NCI-H1048 (cell line): ENCODE results near the gene CEP76.

ENCODE experiments used
- DNase-seq: peaks from one replicate; lab custom pipeline; 2025; lab: John Stamatoyannopoulos, UW

Gene CEP76

GRCh38 chr18:12702221-12703095 lies at the start of gene CEP76, which contains the start of gene PSMG2:
TSS of gene CEP76 (minus strand) at chr18:12702723. CDS start at chr18:12702548, 175 bp downstream.
TSS of gene PSMG2 (plus strand) at chr18:12703042. CDS start at chr18:12703108, 66 bp downstream.
- peak; percentile 57 for DNase-seq

GRCh38 chr18:12751891-12752290 lies 49.4 kb upstream of the CEP76 start:
- no peak for DNase-seq

GRCh38 chr18:12751503-12751884 lies 49.0 kb upstream of the CEP76 start:
- no peak for DNase-seq

- no peak for DNase-seq
Observed at GRCh38 chr18:12750715-12751502, 48.4 kb upstream of the CEP76 start.

GRCh38 chr18:12750076-12750714 lies 47.7 kb upstream of the CEP76 start:
- DNase-seq, result no peak

GRCh38 chr18:12749121-12749520 lies 46.6 kb upstream of the CEP76 start:
- DNase-seq, result no peak

- DNase-seq, result no peak
Observed at GRCh38 chr18:12748671-12749070, 46.1 kb upstream of the CEP76 start.

GRCh38 chr18:12747530-12748315 lies 45.2 kb upstream of the CEP76 start:
- no peak for DNase-seq

- no peak for DNase-seq
Observed at GRCh38 chr18:12745095-12745795, 42.7 kb upstream of the CEP76 start.

- no peak for DNase-seq
Observed at GRCh38 chr18:12744103-12744502, 41.6 kb upstream of the CEP76 start.

GRCh38 chr18:12742453-12742852 lies 39.9 kb upstream of the CEP76 start:
- DNase-seq, result no peak

- no peak for DNase-seq
Observed at GRCh38 chr18:12741351-12741750, 38.8 kb upstream of the CEP76 start.

- DNase-seq, result no peak
Observed at GRCh38 chr18:12737243-12737902, 34.9 kb upstream of the CEP76 start.

GRCh38 chr18:12726774-12727550 lies 24.4 kb upstream of the CEP76 start:
- DNase-seq, result peak; percentile 9

GRCh38 chr18:12726331-12726730 lies 23.8 kb upstream of the CEP76 start:
- no peak for DNase-seq

- no peak for DNase-seq
Observed at GRCh38 chr18:12722731-12723130, 20.2 kb upstream of the CEP76 start.

GRCh38 chr18:12721495-12722275 lies 19.2 kb upstream of the CEP76 start:
- DNase-seq, result no peak

GRCh38 chr18:12711446-12711845 lies 8.9 kb upstream of the CEP76 start:
- DNase-seq, result no peak

GRCh38 chr18:12703664-12704063 lies 1.1 kb upstream of the CEP76 start:
- no peak for DNase-seq
